T-helper 1 cell treated with Interleukin-12 subunit alpha and Interleukin-12 subunit beta and Interleukin-4 antibody, amounts not matched to agents 30 ng/mL and 1 ng/mL, for 36 hours (primary cell): ENCODE results near the gene AVL9. TPM values are rescaled to one million over a fixed set of nuclear protein-coding genes. Genes with fewer than 3 reads are reported as not detected.

ENCODE experiments used
- intact Hi-C: fragments of 100-400 bp; cut with micrococcal nuclease; formaldehyde crosslinking; loops from one replicate; pipeline ENCODE4 v1.15.1; 2024
- total RNA-seq: library from RNA; stranded (reverse); gene quantifications from 2 replicates; pipeline ENCODE4 v1.2.3, GENCODE V29; 2022

The AVL9 gene
- total RNA-seq, 1 donor from 2014 or later = 37.8 TPM

- intact Hi-C loops = loop anchor here (5.0 kb wide), 1 partner anchor 143 kb away; the partner anchor contains the start of gene LSM5
Measured at GRCh38 chr7:32634798-32635393, 139.6 kb downstream of the AVL9 start.

DNA sequence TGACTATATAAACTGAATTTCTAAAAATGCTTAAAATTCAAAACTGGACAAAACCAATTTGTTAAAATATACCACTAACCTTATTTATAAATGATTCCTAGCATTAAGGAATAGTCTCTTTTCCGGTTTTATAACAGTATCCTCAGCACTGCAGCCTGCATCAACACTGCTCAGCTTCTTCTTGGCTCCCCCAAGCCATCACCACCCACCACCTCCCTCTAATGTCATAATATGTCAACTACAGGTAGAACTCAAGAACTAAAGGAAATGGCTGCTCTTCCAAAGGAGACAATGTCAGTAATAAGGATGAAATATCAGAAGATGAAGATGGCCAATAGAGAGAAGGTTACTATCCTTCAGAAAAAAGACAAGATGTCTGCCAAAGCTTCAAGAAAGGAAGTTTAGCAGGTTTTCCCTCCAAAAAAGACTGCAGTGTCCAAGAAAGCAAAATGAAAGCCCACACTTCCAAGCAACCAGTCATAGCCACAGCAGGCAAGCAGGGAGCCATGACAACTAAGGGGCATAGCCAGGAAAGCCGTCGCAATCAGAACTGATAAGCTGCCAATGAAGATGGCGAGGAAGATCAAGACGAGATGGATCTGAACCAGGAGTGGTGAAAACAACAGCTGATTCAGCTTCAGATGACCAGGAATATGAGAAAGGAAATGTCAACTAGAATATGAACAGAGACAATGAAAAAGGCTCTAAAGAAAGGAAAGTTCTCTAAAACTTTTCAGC is 141.6 kb downstream of the AVL9 start:
- intact Hi-C loops = loop anchor here (5.0 kb wide), 1 partner anchor 145 kb away; the partner anchor contains the start of gene LSM5

- intact Hi-C loops = loop anchor here (5.0 kb wide), 1 partner anchor 145 kb away; the partner anchor contains the start of gene LSM5
Measured at GRCh38 chr7:32637611-32638010, 142.3 kb downstream of the AVL9 start.

Other genes starting within 250 kb of the AVL9 start
- 51.2 and 55.6 TPM in 2 replicates for gene LSM5, start 5.1 kb upstream of the AVL9 start, total RNA-seq